Duodenal mucosa (tissue), 2 donors: ENCODE data around the gene C3orf80.
"Not testable (repeated sequence)": the region's sequence is repeated elsewhere in the genome, so short reads cannot be mapped to it uniquely, and the experiment has no call there.

Experiments used
- H3K27ac ChIP-seq: one replicate; pipeline ENCODE4 v1.7.0; 2013; ENCODE audit warnings: low read depth, low read length
- H3K27me3 ChIP-seq, 2 donors: one replicate each; pipeline ENCODE4 v1.7.0; 2013; ENCODE audit warnings: low read length in 2 of 2, control low read depth in 1 of 2; ENCODE audit not compliant: insufficient read depth in 2 of 2, control insufficient read depth in 1 of 2
- H3K36me3 ChIP-seq, 2 donors: one replicate each; pipeline ENCODE4 v1.7.0; 2013; ENCODE audit warnings: low read length in 2 of 2, control low read depth in 1 of 2; ENCODE audit not compliant: insufficient read depth in 2 of 2, control insufficient read depth in 1 of 2
- H3K4me1 ChIP-seq, 2 donors: one replicate each; pipeline ENCODE4 v1.7.0; 2013; ENCODE audit warnings: low read length in 2 of 2, control low read depth in 1 of 2; ENCODE audit not compliant: insufficient read depth in 2 of 2, control insufficient read depth in 1 of 2
- H3K4me3 ChIP-seq, 2 donors: one replicate each; pipeline ENCODE4 v1.7.0; 2013; ENCODE audit warnings: low read length in 2 of 2, low read depth in 1 of 2
- H3K9ac ChIP-seq, 2 donors: one replicate each; pipeline ENCODE4 v1.7.0; 2013; ENCODE audit warnings: low read length in 2 of 2, low read depth in 1 of 2
- H3K9me3 ChIP-seq, 2 donors: one replicate each; pipeline ENCODE4 v1.7.0; 2013; ENCODE audit warnings: low read length in 2 of 2, control low read depth in 1 of 2; ENCODE audit not compliant: control insufficient read depth in 1 of 2

The C3orf80 gene

GRCh38 chr3:160225176-160226025, at the start of gene C3orf80:
C3orf80 (plus strand) TSS chr3:160225422; CDS start chr3:160225636, 214 bp downstream.
- Histone ChIP-seq H3K9me3 (no peaks in the 10 kb centered on the region), H3K27ac (no peak within 1 kb of the TSS), H3K36me3 (no peaks in the 10 kb centered on the region), H3K4me3 (peak within 1 kb of the TSS; percentile 64 to 70), H3K9ac (peak within 1 kb of the TSS in 1 of 2 donors; percentile 12), H3K27me3 (peaks cover 23 to 40% of the 10 kb centered on the region in 2 donors), H3K4me1 (peaks cover 14 to 19% of the 10 kb centered on the region in 2 donors)

GRCh38 chr3:160176923-160177322, 48.3 kb upstream of the C3orf80 start:
- no peak overlapping the region for H3K27ac ChIP-seq
- no peaks in the 10 kb centered on the region for H3K36me3 ChIP-seq
- peaks cover 0 to 6% of the 10 kb centered on the region in 2 donors for H3K4me1 ChIP-seq
- H3K4me3 ChIP-seq, result no peak overlapping the region
- H3K27me3 ChIP-seq, result no peaks in the 10 kb centered on the region
- no peak overlapping the region for H3K9ac ChIP-seq
- no peaks in the 10 kb centered on the region for H3K9me3 ChIP-seq

DNA sequence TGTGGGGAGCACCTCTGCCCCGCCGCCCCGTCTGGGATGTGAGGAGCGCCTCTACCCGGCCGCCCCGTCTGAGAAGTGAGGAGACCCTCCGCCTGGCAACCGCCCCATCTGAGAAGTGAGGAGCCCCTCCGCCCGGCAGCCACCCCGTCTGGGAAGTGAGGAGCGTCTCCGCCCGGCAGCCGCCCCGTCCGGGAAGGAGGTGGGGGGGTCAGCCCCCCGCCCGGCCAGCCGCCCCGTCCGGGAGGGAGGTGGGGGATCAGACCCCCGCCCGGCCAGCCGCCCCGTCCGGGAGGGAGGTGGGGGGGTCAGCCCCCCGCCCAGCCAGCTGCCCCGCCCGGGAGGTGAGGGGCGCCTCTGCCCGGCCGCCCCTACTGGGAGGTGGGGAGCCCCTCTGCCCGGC, 46.6 kb upstream of the C3orf80 start:
- not testable (repeated sequence) for H3K27ac ChIP-seq, H3K9me3 ChIP-seq, H3K36me3 ChIP-seq, H3K4me1 ChIP-seq, H3K9ac ChIP-seq, H3K4me3 ChIP-seq, H3K27me3 ChIP-seq

- H3K9me3 ChIP-seq, H3K9ac ChIP-seq, H3K4me1 ChIP-seq, H3K36me3 ChIP-seq, H3K4me3 ChIP-seq, H3K27ac ChIP-seq, H3K27me3 ChIP-seq: not testable (repeated sequence)
These were observed 45.8 kb upstream of the C3orf80 start for GRCh38 chr3:160179403-160179802.

DNA sequence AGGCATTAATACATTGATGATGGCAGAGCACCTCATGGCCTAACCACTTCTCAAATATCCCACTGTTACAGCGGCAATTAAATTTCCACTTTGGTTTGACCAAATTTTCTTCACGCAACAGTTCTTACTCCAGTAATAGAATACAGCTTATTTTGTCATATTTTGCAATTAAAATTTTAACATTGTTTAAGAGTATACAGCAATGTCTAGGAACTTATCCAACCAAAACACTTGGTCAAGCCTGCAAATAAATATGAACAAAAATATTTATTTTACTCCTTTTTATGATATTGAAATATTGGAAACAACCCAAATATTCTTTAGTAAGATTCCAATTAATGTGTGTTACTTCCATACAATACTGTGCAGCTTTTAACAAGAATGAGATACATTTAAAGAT, 45.3 kb upstream of the C3orf80 start:
- no peak overlapping the region for H3K4me3 ChIP-seq
- H3K27ac ChIP-seq, result no peak overlapping the region
- H3K36me3 ChIP-seq, result no peaks in the 10 kb centered on the region
- no peak overlapping the region for H3K9ac ChIP-seq
- H3K4me1 ChIP-seq, result peaks cover 2 to 14% of the 10 kb centered on the region in 2 donors
- no peaks in the 10 kb centered on the region for H3K27me3 ChIP-seq
- no peaks in the 10 kb centered on the region for H3K9me3 ChIP-seq

GRCh38 chr3:160180581-160181216, 44.5 kb upstream of the C3orf80 start:
- Histone ChIP-seq H3K9ac (no peak overlapping the region), H3K36me3 (no peaks in the 10 kb centered on the region), H3K4me3 (no peak overlapping the region), H3K9me3 (no peaks in the 10 kb centered on the region), H3K4me1 (peaks cover 8 to 21% of the 10 kb centered on the region in 2 donors), H3K27ac (no peak overlapping the region), H3K27me3 (no peaks in the 10 kb centered on the region)

DNA sequence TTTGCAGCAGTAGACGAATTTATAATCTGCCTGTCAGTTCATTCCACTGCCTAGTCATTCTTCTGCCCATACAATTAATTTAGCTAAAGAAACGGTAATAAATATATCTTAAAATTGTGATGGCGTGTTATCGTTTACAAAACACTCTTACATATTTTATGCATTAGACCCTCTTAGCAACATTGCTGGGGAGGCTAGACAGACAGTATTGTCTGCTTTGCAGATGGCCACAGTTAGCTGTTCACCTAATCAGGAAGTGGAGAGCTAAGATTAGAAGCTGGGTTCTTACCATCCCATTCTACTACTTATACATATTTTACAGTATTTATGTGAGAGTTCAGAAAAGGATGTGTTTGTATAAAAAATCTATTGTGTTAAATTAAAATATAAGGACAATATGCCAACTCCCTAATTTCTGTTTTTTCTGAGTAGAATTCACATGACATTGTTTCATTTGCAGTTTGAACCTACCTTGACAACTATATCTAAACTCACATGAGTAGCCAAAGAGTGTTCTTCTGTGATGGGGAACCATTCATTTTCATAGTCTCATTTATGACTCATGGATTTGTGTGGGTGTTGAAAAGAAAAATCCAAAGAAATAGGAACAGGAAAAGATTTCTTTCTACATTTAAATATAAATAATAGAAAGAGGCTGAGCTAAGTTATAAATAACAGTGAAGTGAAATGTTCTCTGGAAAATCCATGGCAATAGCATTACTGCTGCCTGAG, 41.7 kb upstream of the C3orf80 start:
- Histone ChIP-seq H3K9me3 (peaks cover 0 to 3% of the 10 kb centered on the region in 2 donors), H3K4me1 (peaks cover 8 to 33% of the 10 kb centered on the region in 2 donors), H3K36me3 (no peaks in the 10 kb centered on the region), H3K27me3 (no peaks in the 10 kb centered on the region), H3K9ac (no peak overlapping the region), H3K27ac (no peak overlapping the region), H3K4me3 (no peak overlapping the region)

GRCh38 chr3:160184655-160185054, 40.6 kb upstream of the C3orf80 start:
- H3K9me3 ChIP-seq, result peaks cover 0 to 3% of the 10 kb centered on the region in 2 donors
- H3K4me3 ChIP-seq, result no peak overlapping the region
- H3K27ac ChIP-seq, result no peak overlapping the region
- no peaks in the 10 kb centered on the region for H3K27me3 ChIP-seq
- peaks cover 8 to 33% of the 10 kb centered on the region in 2 donors for H3K4me1 ChIP-seq
- H3K36me3 ChIP-seq, result no peaks in the 10 kb centered on the region
- H3K9ac ChIP-seq, result no peak overlapping the region

- Histone ChIP-seq H3K4me3 (peak overlapping the region in 1 of 2 donors; percentile 12), H3K9me3 (peaks cover 0 to 3% of the 10 kb centered on the region in 2 donors), H3K9ac (no peak overlapping the region), H3K36me3 (no peaks in the 10 kb centered on the region), H3K27ac (no peak overlapping the region), H3K4me1 (peaks cover 8 to 28% of the 10 kb centered on the region in 2 donors), H3K27me3 (no peaks in the 10 kb centered on the region)
These were observed 39.5 kb upstream of the C3orf80 start for GRCh38 chr3:160185751-160186150.

- Histone ChIP-seq H3K4me3 (no peak overlapping the region), H3K4me1 (peaks cover 8 to 26% of the 10 kb centered on the region in 2 donors), H3K27me3 (no peaks in the 10 kb centered on the region), H3K9me3 (peaks cover 0 to 3% of the 10 kb centered on the region in 2 donors), H3K9ac (no peak overlapping the region), H3K27ac (no peak overlapping the region), H3K36me3 (no peaks in the 10 kb centered on the region)
These were observed 37.9 kb upstream of the C3orf80 start for GRCh38 chr3:160187288-160187687.
